Caco-2 (cell line): ENCODE measurements around the gene MAML2. TPM values are rescaled to one million over a fixed set of nuclear protein-coding genes. Genes with fewer than 3 reads are reported as not detected.

Experiments
- BruUV-seq: library from RNA; stranded (reverse); fragments of 400-500 nt; replicated peaks from 2 replicates; lab custom pipeline; 2021; lab: Mats Ljungman, UMichigan
- CTCF ChIA-PET: fragments of 300-600 bp; sonication (Branson Sonifier 250); formaldehyde crosslinking; loops from one replicate; lab custom pipeline; 2022; ENCODE audit warnings: antibody characterized with exemption; lab: Charles Lee
- POLR2A ChIA-PET: fragments of 300-600 bp; sonication (Branson Sonifier 250); formaldehyde crosslinking; loops from one replicate; lab custom pipeline; 2022; ENCODE audit warnings: antibody characterized with exemption; lab: Charles Lee
- DNase-seq, 2 experiments: peaks; one replicate each; pipeline versions ENCODE4 v3.0.0 to v3.0.0-alpha.2; 2020 to 2022
- H3K27me3 ChIP-seq: replicated peaks from 2 replicates; pipeline ENCODE4 v1.6.0; 2011; ENCODE audit warnings: low read length; ENCODE audit not compliant: control insufficient read depth, insufficient read depth
- H3K36me3 ChIP-seq: 2 replicates; pipeline ENCODE4 v1.5.1; 2011; ENCODE audit warnings: low read length; ENCODE audit not compliant: control insufficient read depth, insufficient read depth
- H3K4me1 ChIP-seq: fragments of 250-450 bp; sonication (Bioruptor Pico); 2 replicates; pipeline ENCODE4 v1.5.1; 2020; ENCODE audit warnings: mild to moderate bottlenecking
- H3K4me3 ChIP-seq: 2 replicates; pipeline ENCODE4 v1.5.1; 2011; ENCODE audit warnings: low read depth, mild to moderate bottlenecking, control low read depth, low read length
- H3K9me3 ChIP-seq: fragments of 250-450 bp; sonication (Bioruptor Pico); 2 replicates; pipeline ENCODE4 v1.5.1; 2020; ENCODE audit warnings: mild to moderate bottlenecking, moderate library complexity
- H3K27ac Mint-ChIP-seq: one replicate; pipeline ENCODE4 v1.8.0; 2022; ENCODE audit warnings: mixed read lengths; ENCODE audit not compliant: unreplicated experiment
- H3K27me3 Mint-ChIP-seq: one replicate; pipeline ENCODE4 v1.8.0; 2022; ENCODE audit warnings: mixed read lengths; ENCODE audit not compliant: insufficient read depth, unreplicated experiment
- H3K36me3 Mint-ChIP-seq: one replicate; pipeline ENCODE4 v1.8.0; 2022; ENCODE audit warnings: mild to moderate bottlenecking, mixed read lengths; ENCODE audit not compliant: insufficient read depth, unreplicated experiment
- H3K4me1 Mint-ChIP-seq: one replicate; pipeline ENCODE4 v1.8.0; 2022; ENCODE audit warnings: low read depth, mixed read lengths; ENCODE audit not compliant: unreplicated experiment
- H3K4me3 Mint-ChIP-seq: one replicate; pipeline ENCODE4 v1.8.0; 2022; ENCODE audit warnings: mild to moderate bottlenecking, moderate library complexity, mixed read lengths; ENCODE audit not compliant: unreplicated experiment
- H3K9me3 Mint-ChIP-seq: one replicate; pipeline ENCODE4 v1.8.0; 2022; ENCODE audit warnings: mixed read lengths; ENCODE audit not compliant: unreplicated experiment
- CTCF ChIP-seq, 2 experiments: fragments of 200-600 bp in 1 of 2; IDR thresholded peaks; 1 replicate in 1 of 2; 2 replicates in 1 of 2; pipeline versions ENCODE4 v1.5.1 to v1.8.0; 2011 to 2022; ENCODE audit warnings: antibody characterized with exemption in 1 of 2, control low read depth in 1 of 2, inconsistent platforms in 1 of 2, low read depth in 1 of 2, low read length in 1 of 2, mild to moderate bottlenecking in 1 of 2, moderate library complexity in 1 of 2; ENCODE audit not compliant: insufficient read depth in 1 of 2, severe bottlenecking in 1 of 2, unreplicated experiment in 1 of 2
- intact Hi-C: fragments of 100-400 bp; cut with micrococcal nuclease; formaldehyde crosslinking; loops from one replicate; pipeline ENCODE4 v1.10.0; 2022; ENCODE audit not compliant: unreplicated experiment
- total RNA-seq: library from RNA; stranded (reverse); gene quantifications from 2 replicates; pipeline ENCODE4 v1.2.3, GENCODE V29; 2022

Gene MAML2
- total RNA-seq, 1 experiment from 2014 or later, result 11.5 TPM

GRCh38 chr11:96090711-96091110, 252.3 kb downstream of the MAML2 start:
- H3K9me3 ChIP-seq, result no peaks in the 10 kb centered on the region
- peaks cover 8% of the 10 kb centered on the region for H3K36me3 Mint-ChIP-seq
- peaks cover 51% of the 10 kb centered on the region for H3K4me1 Mint-ChIP-seq
- POLR2A ChIA-PET, result no interaction called here
- no peak overlapping the region for H3K4me3 Mint-ChIP-seq
- H3K27me3 Mint-ChIP-seq, result no peaks in the 10 kb centered on the region
- H3K4me3 ChIP-seq, result no peak overlapping the region
- intact Hi-C loops, result loop anchor here (1.0 to 2.0 kb wide), 6 partner anchors 9 to 303 kb away; partner anchors contain the start of gene MAML2
- H3K27me3 ChIP-seq, result no peaks in the 10 kb centered on the region
- no peaks in the 10 kb centered on the region for H3K36me3 ChIP-seq
- H3K4me1 ChIP-seq, result peaks cover 40% of the 10 kb centered on the region
- DNase-seq, result peak in 1 of 2 experiments; percentile 53
- H3K27ac Mint-ChIP-seq, result peak overlapping the region; percentile 56
- H3K9me3 Mint-ChIP-seq, result no peaks in the 10 kb centered on the region
- no TSS peak for BruUV-seq
- no peak for TF ChIP-seq CTCF (IDR thresholded peaks at IDR 0.05; ENCODE audit: insufficient read depth in 1 of 2, low read depth in 1 of 2, low read length in 1 of 2, severe bottlenecking in 1 of 2, unreplicated experiment in 1 of 2)
- CTCF ChIA-PET, result interaction anchor here (0.7 to 3.3 kb wide), 5 partner anchors 241 to 303 kb away, joined by 3 to 34 read pairs (median 4); partner anchors contain the start of genes CCDC82, JRKL and MAML2

DNA sequence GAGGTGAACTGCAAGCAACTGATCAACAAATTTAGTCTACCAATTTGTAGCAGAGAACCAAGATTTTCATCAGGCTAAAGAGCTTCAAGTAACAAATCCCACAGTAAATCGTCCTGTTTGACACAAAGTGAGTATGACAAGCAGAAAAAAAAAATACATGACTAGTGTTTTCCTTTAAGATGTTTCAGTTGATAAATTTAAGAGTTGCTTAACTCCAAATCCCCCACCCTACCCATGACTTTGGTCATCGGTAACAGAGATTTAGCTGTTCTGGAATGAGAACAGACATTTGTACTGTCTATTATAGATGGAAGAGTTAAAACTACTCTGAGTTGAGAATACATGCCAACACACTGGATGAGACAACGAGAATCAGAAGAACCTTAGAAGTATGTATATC, 254.1 kb downstream of the MAML2 start:
- BruUV-seq, result no TSS peak
- Mint-ChIP-seq H3K27ac (no peak overlapping the region), H3K9me3 (no peaks in the 10 kb centered on the region), H3K4me1 (peaks cover 33% of the 10 kb centered on the region), H3K4me3 (no peak overlapping the region), H3K36me3 (peaks cover 5% of the 10 kb centered on the region), H3K27me3 (no peaks in the 10 kb centered on the region)
- Histone ChIP-seq H3K27me3 (no peaks in the 10 kb centered on the region), H3K9me3 (no peaks in the 10 kb centered on the region), H3K4me3 (no peak overlapping the region), H3K36me3 (0 out of 2 replicates have a peak, but pooled peaks cover 1% of the 10 kb centered on the region), H3K4me1 (peaks cover 23% of the 10 kb centered on the region)
- CTCF ChIA-PET, result no interaction called here
- intact Hi-C loops, result no loop called here
- POLR2A ChIA-PET, result interaction anchor here (0.6 kb wide), 2 partner anchors 40 to 153 kb away, joined by 3 read pairs; no protein-coding TSS in a partner anchor
- TF ChIP-seq CTCF (IDR thresholded peaks at IDR 0.05; ENCODE audit: insufficient read depth in 1 of 2, low read depth in 1 of 2, low read length in 1 of 2, severe bottlenecking in 1 of 2, unreplicated experiment in 1 of 2), result no peak
- DNase-seq, result no peak

DNA sequence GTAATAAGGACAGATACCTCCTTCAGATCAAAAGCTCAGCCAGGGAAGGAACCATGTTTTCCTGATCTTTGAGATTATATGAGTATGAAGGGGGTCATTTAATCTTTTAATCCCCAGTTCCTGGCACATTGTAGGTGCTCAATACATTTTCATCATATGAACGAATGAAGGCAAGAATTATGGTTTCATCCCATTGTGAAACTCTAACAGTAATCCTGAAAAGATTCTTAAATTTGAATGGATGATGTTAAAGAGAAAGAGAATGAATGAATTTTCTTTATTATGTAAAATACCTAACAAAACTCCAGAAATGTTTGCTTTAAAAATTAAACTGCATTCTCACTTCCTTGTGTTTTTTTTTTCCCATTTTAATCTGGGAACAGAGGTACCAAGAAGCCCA, 256.9 kb downstream of the MAML2 start:
- intact Hi-C loops, result no loop called here
- Mint-ChIP-seq H3K4me1 (peaks cover 9% of the 10 kb centered on the region), H3K27ac (no peak overlapping the region), H3K4me3 (no peak overlapping the region), H3K27me3 (no peaks in the 10 kb centered on the region), H3K36me3 (no peaks in the 10 kb centered on the region), H3K9me3 (no peaks in the 10 kb centered on the region)
- no TSS peak for BruUV-seq
- 0 out of 2 replicates have a peak, but pooled peaks cover 1% of the 10 kb centered on the region for H3K36me3 ChIP-seq
- CTCF ChIA-PET, result interaction anchor here (0.6 to 1.4 kb wide), 2 partner anchors 69 to 257 kb away, joined by 3 read pairs; partner anchors contain the start of gene MAML2
- no peaks in the 10 kb centered on the region for H3K9me3 ChIP-seq
- H3K4me1 ChIP-seq, result peaks cover 28% of the 10 kb centered on the region
- no peaks in the 10 kb centered on the region for H3K27me3 ChIP-seq
- H3K4me3 ChIP-seq, result no peak overlapping the region
- POLR2A ChIA-PET, result no interaction called here
- TF ChIP-seq CTCF (IDR thresholded peaks at IDR 0.05; ENCODE audit: insufficient read depth in 1 of 2, low read depth in 1 of 2, low read length in 1 of 2, severe bottlenecking in 1 of 2, unreplicated experiment in 1 of 2), result no peak
- DNase-seq, result no peak
